ENCODE measurements around the gene CCM2L. TPM values are rescaled to one million over a fixed set of nuclear protein-coding genes. Genes with fewer than 3 reads are reported as not detected.

CCM2L gene
- total and polyA plus RNA-seq, 2 donors (not counting 1 experiment from before 2014, with no cell fraction given): not detected

- H3K27me3 ChIP-seq (replicated peaks in 1 of 4; ENCODE audit: control extremely low read depth in 1 of 4, control insufficient read depth in 3 of 4, insufficient read depth in 4 of 4, low read length in 3 of 4): peaks cover 0 to 15% (median 8%) of the 10 kb centered on the region in 4 experiments
- CTCF ChIA-PET: interaction anchor here (1.0 to 10.3 kb wide), 15 partner anchors 9 to 617 kb away, joined by 3 to 389 read pairs (median 6); partner anchors contain the start of genes HCK, PDRG1 and TM9SF4
- no peaks in the 10 kb centered on the region for H3K79me2 ChIP-seq (ENCODE audit: control insufficient read depth, insufficient read depth, low read length)
- TF ChIP-seq, protein P1, sequence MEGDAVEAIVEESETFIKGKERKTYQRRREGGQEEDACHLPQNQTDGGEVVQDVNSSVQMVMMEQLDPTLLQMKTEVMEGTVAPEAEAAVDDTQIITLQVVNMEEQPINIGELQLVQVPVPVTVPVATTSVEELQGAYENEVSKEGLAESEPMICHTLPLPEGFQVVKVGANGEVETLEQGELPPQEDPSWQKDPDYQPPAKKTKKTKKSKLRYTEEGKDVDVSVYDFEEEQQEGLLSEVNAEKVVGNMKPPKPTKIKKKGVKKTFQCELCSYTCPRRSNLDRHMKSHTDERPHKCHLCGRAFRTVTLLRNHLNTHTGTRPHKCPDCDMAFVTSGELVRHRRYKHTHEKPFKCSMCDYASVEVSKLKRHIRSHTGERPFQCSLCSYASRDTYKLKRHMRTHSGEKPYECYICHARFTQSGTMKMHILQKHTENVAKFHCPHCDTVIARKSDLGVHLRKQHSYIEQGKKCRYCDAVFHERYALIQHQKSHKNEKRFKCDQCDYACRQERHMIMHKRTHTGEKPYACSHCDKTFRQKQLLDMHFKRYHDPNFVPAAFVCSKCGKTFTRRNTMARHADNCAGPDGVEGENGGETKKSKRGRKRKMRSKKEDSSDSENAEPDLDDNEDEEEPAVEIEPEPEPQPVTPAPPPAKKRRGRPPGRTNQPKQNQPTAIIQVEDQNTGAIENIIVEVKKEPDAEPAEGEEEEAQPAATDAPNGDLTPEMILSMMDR (IDR thresholded peaks at IDR 0.05): no peak
- TF ChIP-seq EZH2 (IDR thresholded peaks at IDR 0.05; ENCODE audit: borderline replicate concordance, insufficient read depth, low read depth, low read length, poor library complexity, severe bottlenecking): no peak
- peaks cover 23 to 52% of the 10 kb centered on the region in 2 donors for H3K4me1 ChIP-seq (ENCODE audit: control insufficient read depth in 2 of 2, insufficient read depth in 2 of 2, low read length in 2 of 2)
- DNase-seq: no peak
- no peak overlapping the region for H3K4me3 ChIP-seq (ENCODE audit: control extremely low read depth in 1 of 5, extremely low read depth in 1 of 5, insufficient read depth in 1 of 5, low read depth in 2 of 5, low read length in 4 of 5)
- no peaks in the 10 kb centered on the region for H4K20me1 ChIP-seq (ENCODE audit: control insufficient read depth, insufficient read depth, low read length, poor library complexity, severe bottlenecking)
- Mint-ChIP-seq H3K4me1 (peaks cover 56% of the 10 kb centered on the region), H3K27ac (no peak overlapping the region), H3K9me3 (ENCODE audit: insufficient read depth) (no peaks in the 10 kb centered on the region), H3K27me3 (peaks cover 23% of the 10 kb centered on the region), H3K4me3 (no peak overlapping the region)
- 100% methylated on average over 1 of the region's 4 CpGs for whole genome bisulfite sequencing (ENCODE audit: insufficient coverage)
- H3K9me3 ChIP-seq (ENCODE audit: control extremely low read depth in 1 of 3, control insufficient read depth in 2 of 3, insufficient read depth in 1 of 3, low read length in 2 of 3): peaks cover 0 to 7% (median 7%) of the 10 kb centered on the region in 3 donors
- H2AFZ ChIP-seq (ENCODE audit: insufficient read depth, low read depth, low read length, poor library complexity, severe bottlenecking): no peak overlapping the region
- POLR2A ChIA-PET: no interaction called here
- H3K36me3 ChIP-seq (replicated peaks in 1 of 2; ENCODE audit: control extremely low read depth in 1 of 2, control insufficient read depth in 1 of 2, extremely low read depth in 1 of 2, insufficient read depth in 2 of 2, low read length in 1 of 2): no peaks in the 10 kb centered on the region
- no peak for ATAC-seq (ENCODE audit: low read depth)
- intact Hi-C loops (cut with micrococcal nuclease): no loop called here
- no peak overlapping the region for H3K9ac ChIP-seq (ENCODE audit: low read length)
- H3K27ac ChIP-seq (ENCODE audit: low read length in 2 of 2): no peak overlapping the region
- no peak overlapping the region for H3K4me2 ChIP-seq (replicated peaks; ENCODE audit: low read depth, low read length, poor library complexity, severe bottlenecking)
Measured at GRCh38 chr20:32036252-32036651, 26.0 kb downstream of the CCM2L start.

- CTCF ChIA-PET: interaction anchor here (1.2 to 10.3 kb wide), 6 partner anchors 10 to 616 kb away, joined by 3 to 389 read pairs (median 19); partner anchors contain the start of genes PDRG1 and TM9SF4
Measured at GRCh38 chr20:32036716-32037485, 26.7 kb downstream of the CCM2L start.

More at GRCh38 chr20:32036716-32037485, 26.7 kb downstream of the CCM2L start:
- no peak overlapping the region for H3K27ac ChIP-seq (ENCODE audit: low read length in 2 of 2)
- no peak overlapping the region for H3K9ac ChIP-seq (ENCODE audit: low read length)
- peaks cover 58% of the 10 kb centered on the region for H3K4me1 Mint-ChIP-seq
- no peak overlapping the region for H3K4me2 ChIP-seq (replicated peaks; ENCODE audit: low read depth, low read length, poor library complexity, severe bottlenecking)
- peaks cover 19% of the 10 kb centered on the region for H3K27me3 Mint-ChIP-seq
- peaks cover 24 to 56% of the 10 kb centered on the region in 2 donors for H3K4me1 ChIP-seq (ENCODE audit: control insufficient read depth in 2 of 2, insufficient read depth in 2 of 2, low read length in 2 of 2)
- intact Hi-C loops (cut with micrococcal nuclease): no loop called here
- no peaks in the 10 kb centered on the region for H4K20me1 ChIP-seq (ENCODE audit: control insufficient read depth, insufficient read depth, low read length, poor library complexity, severe bottlenecking)
- WGBS (ENCODE audit: insufficient coverage): 67% methylated on average over 3 of the region's 10 CpGs
- TF ChIP-seq EZH2 (IDR thresholded peaks at IDR 0.05; ENCODE audit: borderline replicate concordance, insufficient read depth, low read depth, low read length, poor library complexity, severe bottlenecking): no peak
- TF ChIP-seq, protein P1 (IDR thresholded peaks at IDR 0.05): no peak
- no peak overlapping the region for H3K4me3 Mint-ChIP-seq
- H3K36me3 ChIP-seq (replicated peaks in 1 of 2; ENCODE audit: control extremely low read depth in 1 of 2, control insufficient read depth in 1 of 2, extremely low read depth in 1 of 2, insufficient read depth in 2 of 2, low read length in 1 of 2): no peaks in the 10 kb centered on the region
- H3K9me3 Mint-ChIP-seq (ENCODE audit: insufficient read depth): no peaks in the 10 kb centered on the region
- no peaks in the 10 kb centered on the region for H3K79me2 ChIP-seq (ENCODE audit: control insufficient read depth, insufficient read depth, low read length)
- no peak overlapping the region for H2AFZ ChIP-seq (ENCODE audit: insufficient read depth, low read depth, low read length, poor library complexity, severe bottlenecking)
- H3K27me3 ChIP-seq (replicated peaks in 1 of 4; ENCODE audit: control extremely low read depth in 1 of 4, control insufficient read depth in 3 of 4, insufficient read depth in 4 of 4, low read length in 3 of 4): peaks cover 0 to 12% (median 6%) of the 10 kb centered on the region in 4 experiments
- DNase-seq (no peak), ATAC-seq (ENCODE audit: low read depth) (no peak)
- H3K4me3 ChIP-seq (ENCODE audit: control extremely low read depth in 1 of 5, extremely low read depth in 1 of 5, insufficient read depth in 1 of 5, low read depth in 2 of 5, low read length in 4 of 5): no peak overlapping the region
- no peak overlapping the region for H3K27ac Mint-ChIP-seq
- peaks cover 0 to 7% (median 7%) of the 10 kb centered on the region in 3 donors for H3K9me3 ChIP-seq (ENCODE audit: control extremely low read depth in 1 of 3, control insufficient read depth in 2 of 3, insufficient read depth in 1 of 3, low read length in 2 of 3)
- POLR2A ChIA-PET: interaction anchor here (0.7 kb wide), 1 partner anchor 17 kb away, joined by 3 read pairs; no protein-coding TSS in a partner anchor
